ENCODE data around the gene SMIM33.
"Not testable (repeated sequence)": the region's sequence is repeated elsewhere in the genome, so short reads cannot be mapped to it uniquely, and the experiment has no call there.

The SMIM33 gene

GRCh38 chr5:139457241-139457640 is 13.6 kb upstream of the SMIM33 start:
- no peak for DNase-seq (ENCODE audit: low read depth)

DNA sequence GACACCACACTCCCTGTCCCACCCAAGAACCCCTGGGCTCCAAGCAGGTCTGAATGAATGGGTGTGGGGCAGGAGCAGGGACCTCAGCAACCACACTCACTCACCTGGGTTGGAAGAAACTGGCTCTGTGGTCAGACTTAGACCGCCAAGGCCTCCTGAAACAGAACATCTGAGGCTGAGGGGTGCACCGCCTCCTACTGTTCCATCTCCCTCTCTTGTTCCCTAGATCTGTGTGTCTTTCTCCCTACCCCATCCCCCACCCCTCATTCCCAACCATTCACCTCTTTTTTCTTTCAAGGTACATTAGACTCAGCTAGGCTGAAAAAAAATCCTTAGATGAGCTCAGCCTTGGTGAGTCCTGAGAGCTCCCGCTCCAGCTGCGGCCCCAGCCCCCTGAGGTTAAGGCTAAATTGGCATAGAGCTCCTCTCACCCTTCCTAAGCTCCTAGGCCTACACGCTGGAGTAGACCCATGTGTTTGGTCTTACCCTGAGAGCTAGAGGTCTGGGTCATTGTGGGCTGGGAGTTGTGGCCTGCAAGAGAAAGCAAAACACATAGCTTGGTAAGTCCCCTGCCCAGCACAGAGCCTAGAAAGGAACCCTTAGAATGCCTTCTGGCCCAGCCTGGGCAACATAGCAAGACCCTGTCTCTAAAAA is 13.0 kb upstream of the SMIM33 start:
- DNase-seq (ENCODE audit: low read depth), result no peak

DNA sequence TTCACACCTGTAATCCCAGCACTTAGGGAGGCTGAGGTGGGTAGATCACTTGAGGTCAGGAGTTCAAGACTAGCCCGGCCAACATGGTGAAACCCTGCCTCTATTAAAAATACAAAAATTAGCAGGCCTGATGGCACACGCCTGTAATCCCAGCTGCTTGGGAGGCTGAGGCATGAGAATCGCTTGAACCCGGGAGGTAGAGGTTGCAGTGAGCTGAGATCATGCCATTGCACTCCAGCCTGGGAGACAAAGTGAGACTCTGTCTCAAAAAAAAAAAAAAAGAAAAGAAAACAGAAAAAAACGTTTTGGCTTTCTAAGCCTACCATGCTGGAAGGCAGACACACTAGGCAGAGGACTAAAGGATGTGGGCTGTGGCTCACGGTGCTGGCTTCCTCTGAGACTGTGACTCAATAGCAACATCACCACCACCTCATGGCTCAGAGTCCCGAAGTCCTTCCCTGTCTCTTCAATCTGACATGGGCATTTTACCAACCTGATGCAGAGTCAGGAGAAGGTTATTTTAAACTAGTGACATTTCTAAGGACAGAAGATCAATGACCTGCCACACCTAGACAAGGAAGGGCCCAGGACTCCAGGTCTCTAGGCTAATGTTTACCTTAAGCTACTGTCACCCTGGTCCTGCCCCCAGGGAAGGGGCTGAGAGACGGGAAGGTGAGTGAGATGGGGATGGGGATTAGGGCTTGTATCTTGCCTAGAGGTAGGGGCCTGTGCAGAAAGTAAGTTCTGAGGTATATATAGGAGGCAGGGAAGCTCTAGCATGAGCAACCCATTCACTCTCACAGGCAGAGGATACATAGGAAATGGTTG is 12.0 kb upstream of the SMIM33 start:
- DNase-seq (ENCODE audit: low read depth), result peak; percentile 43

GRCh38 chr5:139459451-139459934 is 11.3 kb upstream of the SMIM33 start:
- DNase-seq (ENCODE audit: low read depth), result no peak

DNA sequence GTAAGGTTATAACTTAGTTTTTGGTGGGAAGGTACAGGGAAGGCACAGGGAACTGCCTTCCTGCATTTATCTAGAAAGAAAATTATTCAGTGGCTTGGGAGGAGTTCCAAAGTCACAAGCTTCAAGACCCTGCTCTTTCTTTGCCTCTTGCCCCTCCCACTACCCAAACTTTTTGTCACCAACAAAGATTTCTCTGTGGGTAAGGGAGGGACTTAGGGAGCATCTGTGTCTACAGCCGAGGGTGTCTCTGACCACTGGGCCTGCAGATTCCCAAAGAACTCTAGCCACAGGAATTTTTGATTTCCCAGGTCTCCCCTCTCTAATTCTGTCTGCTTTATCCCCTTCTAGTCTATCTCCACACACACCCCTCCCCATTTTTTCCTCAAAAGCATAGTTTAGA is 10.3 kb upstream of the SMIM33 start:
- no peak for DNase-seq (ENCODE audit: low read depth)

- DNase-seq (ENCODE audit: low read depth), result no peak
Observed at GRCh38 chr5:139461176-139461575, 9.6 kb upstream of the SMIM33 start.

- no peak for DNase-seq (ENCODE audit: low read depth)
Observed at GRCh38 chr5:139461698-139462097, 9.1 kb upstream of the SMIM33 start.

- no peak for DNase-seq (ENCODE audit: low read depth)
Observed at GRCh38 chr5:139462586-139463276, 8.1 kb upstream of the SMIM33 start, which contains the start of gene ECSCR. Gene ECSCR (minus strand): TSS chr5:139462743. CDS start chr5:139462670, 73 bp downstream.

DNA sequence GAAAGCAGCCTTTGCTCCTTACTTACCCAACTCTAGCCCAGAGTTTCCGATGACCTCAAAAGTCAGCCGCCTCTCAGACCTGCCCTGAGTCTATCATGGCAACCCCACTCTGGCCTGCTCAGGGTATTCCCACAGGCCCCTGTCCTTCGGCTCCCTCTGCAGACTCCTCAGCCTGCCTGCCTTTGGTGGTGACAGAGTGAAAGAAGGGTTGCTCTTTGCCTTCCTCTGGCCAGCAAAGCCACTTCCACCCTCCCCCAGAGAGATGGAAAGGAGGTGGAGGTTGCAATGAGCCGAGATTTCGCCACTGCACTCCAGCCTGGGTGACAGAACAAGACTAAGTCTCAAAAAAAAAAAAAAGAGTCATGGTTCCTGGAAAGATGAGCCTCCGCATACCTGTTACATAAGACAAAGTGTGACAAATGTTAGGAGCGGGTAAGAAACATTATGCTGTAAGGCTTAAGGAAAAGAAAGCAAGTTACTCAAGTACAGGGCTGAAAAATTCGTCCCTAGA is 2.3 kb upstream of the SMIM33 start:
- DNase-seq (ENCODE audit: low read depth), result no peak

DNA sequence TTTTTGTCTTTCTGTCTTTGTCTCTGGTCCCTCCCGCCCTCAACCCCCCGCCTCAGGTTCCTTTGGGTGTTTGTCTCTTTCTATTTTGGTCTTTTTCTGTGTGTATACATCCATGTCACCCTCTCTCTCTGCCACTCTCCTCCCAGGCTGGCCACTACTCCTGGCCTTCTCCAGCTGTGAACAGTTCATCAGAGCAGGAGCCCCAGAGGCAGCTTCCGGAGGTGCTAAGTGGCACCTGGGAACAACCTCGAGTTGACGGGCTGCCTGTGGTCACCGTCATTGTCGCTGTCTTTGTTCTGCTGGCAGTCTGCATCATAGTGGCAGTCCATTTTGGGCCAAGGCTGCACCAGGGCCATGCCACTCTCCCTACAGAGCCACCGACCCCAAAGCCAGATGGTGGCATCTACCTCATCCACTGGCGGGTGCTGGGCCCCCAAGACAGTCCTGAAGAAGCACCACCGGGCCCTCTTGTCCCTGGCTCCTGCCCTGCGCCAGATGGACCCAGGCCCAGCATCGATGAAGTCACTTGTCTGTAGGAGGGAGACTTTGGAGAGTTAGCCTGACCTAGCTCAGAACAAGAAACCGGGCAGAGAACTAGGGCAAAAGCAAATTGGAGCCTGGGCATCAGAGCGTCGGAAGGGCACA is 1.7 kb downstream of the SMIM33 start:
- DNase-seq (ENCODE audit: low read depth), result no peak

GRCh38 chr5:139473105-139473504 is 2.3 kb downstream of the SMIM33 start:
- DNase-seq (ENCODE audit: low read depth), result no peak

DNA sequence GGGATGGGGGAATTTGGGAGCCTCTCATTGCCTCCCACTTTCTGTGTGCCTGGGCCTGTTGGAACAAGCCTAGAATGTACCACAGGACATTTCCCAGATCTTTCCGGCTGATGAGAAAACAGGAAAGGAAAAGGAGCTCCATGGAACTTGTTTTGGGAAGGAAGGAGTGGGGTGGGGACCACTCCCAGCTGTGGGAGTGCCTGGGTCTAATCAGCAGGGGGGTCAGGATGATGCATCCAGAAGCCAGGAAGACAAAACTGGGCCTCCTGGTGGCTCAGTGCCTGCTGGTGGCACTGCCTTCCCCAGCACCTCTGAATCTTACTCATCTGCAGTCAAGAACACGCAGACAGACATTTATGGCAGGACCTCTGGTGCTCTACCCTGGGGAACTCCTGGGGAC is 2.8 kb downstream of the SMIM33 start:
- DNase-seq (ENCODE audit: low read depth), result no peak

- no peak for DNase-seq (ENCODE audit: low read depth)
Observed at GRCh38 chr5:139474890-139475791, 4.3 kb downstream of the SMIM33 start.

- DNase-seq (ENCODE audit: low read depth), result no peak
Observed at GRCh38 chr5:139475865-139476617, 5.2 kb downstream of the SMIM33 start.

DNA sequence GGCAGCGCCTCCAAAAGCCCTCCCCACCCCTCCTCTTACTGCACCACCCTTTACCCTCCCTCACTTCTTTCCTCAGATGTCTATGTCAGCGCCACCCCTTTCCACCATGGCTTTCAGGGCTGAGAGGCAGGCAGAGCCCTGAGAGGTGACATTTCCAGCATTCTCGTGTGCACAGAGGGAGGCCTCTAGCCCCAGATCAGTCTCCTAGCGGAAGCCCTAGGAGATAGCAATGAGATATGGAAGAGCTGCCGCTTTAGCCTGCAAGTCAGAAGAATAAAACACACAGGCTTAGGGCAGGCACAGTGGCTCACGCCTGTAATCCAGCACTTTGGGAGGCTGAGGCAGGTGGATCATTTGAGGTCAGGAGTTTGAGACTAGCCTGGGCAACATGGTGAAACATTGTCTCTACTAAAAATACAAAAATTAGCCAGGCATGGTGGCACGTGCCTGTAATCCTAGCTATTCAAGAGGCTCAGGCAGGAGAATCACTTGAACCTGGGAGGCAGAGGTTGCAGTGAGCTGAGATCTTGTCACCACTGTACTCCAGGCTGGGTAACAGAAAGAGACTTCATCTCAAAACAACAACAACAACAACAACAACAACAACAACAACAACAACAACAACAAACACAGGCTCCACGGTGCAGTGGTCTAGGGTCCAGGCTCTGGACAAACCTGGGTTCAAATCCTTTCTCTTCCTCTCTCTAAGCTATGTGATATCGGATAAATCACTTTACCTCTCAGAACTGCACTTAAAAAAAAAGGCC is 8.0 kb downstream of the SMIM33 start:
- not testable (repeated sequence) for DNase-seq (ENCODE audit: low read depth)

DNA sequence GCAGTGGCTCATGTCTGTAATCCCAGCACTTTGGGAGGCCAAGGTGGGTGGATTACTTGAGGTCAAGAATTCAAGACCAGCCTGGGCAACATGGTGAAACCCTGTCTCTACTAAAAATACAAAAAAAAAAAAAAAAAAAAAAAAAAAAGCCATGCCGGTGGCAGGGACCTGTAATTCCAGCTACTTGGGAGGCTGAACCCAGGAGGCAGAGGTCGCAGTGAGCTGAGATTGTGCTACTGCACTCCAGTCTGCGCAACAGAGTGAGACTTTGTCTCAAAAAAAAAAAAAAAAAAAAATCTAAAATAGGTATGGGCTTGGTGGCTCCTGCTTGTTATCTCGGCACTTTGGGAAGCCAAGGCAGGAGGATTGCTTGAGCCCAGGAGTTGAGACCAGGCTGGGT is 8.9 kb downstream of the SMIM33 start:
- not testable (repeated sequence) for DNase-seq (ENCODE audit: low read depth)

DNA sequence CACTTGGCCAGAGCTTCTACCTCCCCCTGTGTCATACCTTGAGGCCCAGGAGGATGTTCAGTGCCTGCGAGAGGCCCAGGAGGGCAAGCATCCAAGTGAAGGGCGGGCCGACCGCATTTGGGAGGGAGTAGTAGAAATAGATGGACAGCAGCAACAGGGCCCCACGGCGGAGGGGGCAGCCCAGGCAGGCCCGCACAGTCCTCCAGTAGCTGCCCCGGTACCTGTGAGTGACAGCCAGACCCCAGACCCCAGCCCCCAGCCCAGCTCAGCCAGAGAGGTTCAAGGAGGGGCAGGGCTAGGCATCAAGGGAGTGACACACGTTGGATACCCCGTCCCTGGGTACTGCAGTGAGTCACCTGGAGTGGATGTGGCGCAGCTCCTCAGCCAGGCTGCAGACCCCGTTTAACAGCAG is 10.3 kb downstream of the SMIM33 start:
- DNase-seq (ENCODE audit: low read depth), result no peak

- no peak for DNase-seq (ENCODE audit: low read depth)
Observed at GRCh38 chr5:139481580-139482049, 10.8 kb downstream of the SMIM33 start.

All from stimulated activated CD8-positive, alpha-beta memory T cell treated with anti-CD3 and anti-CD28 coated beads, Interleukin-7, amount 100 ng/mL, for 24 hours (primary cell).